Mesenchymal stem cell (in vitro differentiated cells and primary cell): Measurements from ENCODE around the gene PSMD11. TPM values are rescaled to one million over a fixed set of nuclear protein-coding genes. Genes with fewer than 3 reads are reported as not detected.

ENCODE experiments used
- small RNA-seq: library from polyadenylated mRNA; stranded (forward); fragments of <200 nt; extraction: miRNeasy Mini kit (QIAGEN cat#:217004); gene quantifications from one replicate; pipeline ENCODE3, GENCODE V24; 2013; ENCODE audit warnings: low read depth

PSMD11 gene

Small RNA genes lying within 50 kb of the gene (small RNA-seq; reads per million reads assigned to genes)
- not detected for gene AC005899.2
- not detected for gene AC005899.6
- gene RF00019: not detected
